Measurements from ENCODE around the gene PGA5.
"Not testable (repeated sequence)": the region's sequence is repeated elsewhere in the genome, so short reads cannot be mapped to it uniquely, and the experiment has no call there.

DNA sequence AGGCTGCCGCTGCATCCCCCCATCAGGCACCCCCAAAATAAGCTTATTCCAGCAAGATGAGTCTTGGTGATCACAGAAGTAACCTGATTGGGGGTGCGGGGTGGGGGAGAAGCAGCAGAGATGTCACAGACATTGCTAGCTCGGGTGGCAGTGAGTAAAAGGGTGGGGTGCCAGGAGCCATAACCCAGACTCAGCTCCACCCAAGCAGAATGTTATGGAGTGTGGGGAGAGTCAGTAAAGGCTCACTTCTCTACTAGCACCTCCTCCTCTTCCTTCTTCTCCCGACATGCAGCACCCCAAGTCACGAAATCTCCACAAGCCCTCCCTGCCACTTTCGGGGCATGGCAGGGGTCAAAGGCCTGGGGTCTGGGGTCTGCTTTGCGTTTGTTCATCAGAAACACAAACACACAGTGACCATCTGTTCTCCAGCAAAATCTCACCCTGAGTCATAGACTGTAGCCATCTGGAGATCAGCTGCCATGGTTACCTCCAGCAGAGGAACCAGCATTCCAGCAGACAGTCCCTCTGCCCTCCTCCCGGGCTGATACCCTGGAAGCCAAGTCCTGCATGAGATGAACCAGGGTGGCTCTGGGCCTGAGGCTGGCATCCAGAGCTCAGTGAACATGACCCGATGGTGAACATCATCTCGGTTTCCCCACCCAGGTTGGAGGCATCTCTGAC lies 14.4 kb upstream of the PGA5 start:
- TF ChIP-seq POLR2A (IDR thresholded peaks at IDR 0.05); CTCF (IDR thresholded peaks at IDR 0.05 in 8 of 11, conservative IDR thresholded peaks at IDR 0.05 in 3 of 11): not testable (repeated sequence)

Measured in spleen (tissue), 7 donors.